GM19468 (cell line): ENCODE measurements around the gene PRPF38A.

Experiments
- ATAC-seq: cut with Tn5 transposase; IDR thresholded peaks from one replicate; pipeline ENCODE4 v1.9.1; 2021; ENCODE audit warnings: mild to moderate bottlenecking, moderate library complexity, moderate number of reproducible peaks; ENCODE audit not compliant: unreplicated experiment; ENCODE audit errors: extremely low read depth

Gene PRPF38A

DNA sequence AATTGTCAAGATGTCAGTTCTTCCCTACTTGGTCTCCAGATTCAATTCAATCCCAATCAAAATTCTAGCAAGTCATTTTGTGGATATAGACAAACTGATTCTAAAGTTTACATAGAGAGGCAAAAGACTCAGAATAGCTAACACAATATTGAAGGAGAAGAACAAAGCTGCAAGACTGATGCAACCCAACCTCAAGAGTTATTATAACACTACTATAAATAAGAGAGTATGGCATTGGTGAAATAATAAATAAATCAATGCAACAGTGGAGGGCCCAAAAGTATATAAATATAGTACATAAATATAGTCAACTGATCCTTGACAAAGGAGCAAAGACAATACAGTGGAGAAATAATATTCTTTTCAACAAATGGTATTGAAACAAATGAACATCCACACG lies 49.7 kb downstream of the PRPF38A start:
- no peak for ATAC-seq

DNA sequence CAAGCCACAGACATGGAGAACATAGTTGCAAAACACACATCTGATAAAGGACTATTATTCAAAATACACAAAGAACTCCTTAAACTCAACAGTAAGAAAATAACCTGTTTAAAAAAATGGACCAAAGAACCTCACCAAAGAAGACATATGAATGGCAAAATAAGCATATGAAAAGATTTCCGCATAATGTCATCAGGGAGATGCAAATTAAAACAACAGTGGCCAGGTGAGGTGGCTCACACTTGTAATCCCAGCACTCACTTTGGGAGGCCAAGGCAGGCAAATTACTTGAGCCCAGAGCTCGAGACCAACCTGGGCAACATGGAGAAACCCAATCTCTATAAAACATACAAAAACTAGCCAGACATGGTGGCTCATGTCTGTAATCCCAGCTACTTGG lies 50.4 kb downstream of the PRPF38A start:
- no peak for ATAC-seq

DNA sequence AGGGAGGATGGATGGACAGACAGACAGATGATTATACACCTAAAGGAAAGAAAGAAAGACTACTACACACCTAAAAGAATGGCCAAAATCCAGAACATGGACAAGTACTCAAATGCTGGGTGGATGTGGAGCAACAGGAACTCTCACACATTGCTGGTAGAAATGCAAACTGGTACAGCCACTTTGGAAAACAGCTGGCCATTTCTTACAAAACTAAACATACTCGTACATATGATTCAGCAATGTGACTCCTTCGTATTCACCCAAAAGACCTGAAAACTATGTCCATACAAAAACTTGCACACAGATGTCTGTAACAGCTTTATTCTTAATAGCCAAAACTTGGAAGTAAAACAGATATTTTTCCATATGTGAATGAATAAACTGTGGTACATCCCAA lies 51.3 kb downstream of the PRPF38A start:
- ATAC-seq, result no peak

DNA sequence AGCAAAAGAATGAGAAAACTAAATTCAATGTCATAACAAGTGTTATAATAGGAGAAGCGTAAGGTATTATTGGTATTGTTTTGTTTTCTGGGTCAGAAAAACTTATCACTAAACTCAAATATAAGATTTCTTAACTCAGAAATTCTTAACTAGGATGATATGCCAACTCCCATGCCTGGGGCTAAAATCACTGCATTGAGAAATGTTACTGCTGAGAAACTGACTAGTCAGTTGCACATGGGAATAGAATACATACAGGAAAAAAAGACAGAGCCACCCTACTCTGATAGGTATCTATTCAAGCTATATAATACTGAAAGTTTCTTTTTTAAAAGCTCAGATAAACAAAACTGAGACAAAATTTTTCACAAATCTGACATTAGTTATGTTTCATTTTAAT lies 56.3 kb downstream of the PRPF38A start:
- no peak for ATAC-seq

DNA sequence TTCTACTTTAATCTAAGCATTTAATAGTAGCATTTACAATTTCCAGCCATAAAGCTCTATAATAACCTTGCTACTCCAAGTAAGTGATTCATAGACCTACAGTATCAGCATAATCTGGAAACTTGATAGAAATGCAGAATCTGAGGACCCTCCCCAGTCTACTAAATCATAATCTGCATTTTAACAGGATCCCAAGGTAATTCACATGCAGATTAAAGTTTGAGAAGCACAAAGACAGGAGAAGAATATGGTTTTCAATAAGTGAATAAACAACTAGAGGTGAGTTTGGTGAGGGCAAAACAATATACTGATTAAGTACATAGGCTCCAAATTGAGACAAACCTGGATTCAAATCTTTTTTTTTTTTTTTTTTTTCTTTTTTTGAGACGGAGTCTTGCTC lies 57.4 kb downstream of the PRPF38A start:
- no peak for ATAC-seq

DNA sequence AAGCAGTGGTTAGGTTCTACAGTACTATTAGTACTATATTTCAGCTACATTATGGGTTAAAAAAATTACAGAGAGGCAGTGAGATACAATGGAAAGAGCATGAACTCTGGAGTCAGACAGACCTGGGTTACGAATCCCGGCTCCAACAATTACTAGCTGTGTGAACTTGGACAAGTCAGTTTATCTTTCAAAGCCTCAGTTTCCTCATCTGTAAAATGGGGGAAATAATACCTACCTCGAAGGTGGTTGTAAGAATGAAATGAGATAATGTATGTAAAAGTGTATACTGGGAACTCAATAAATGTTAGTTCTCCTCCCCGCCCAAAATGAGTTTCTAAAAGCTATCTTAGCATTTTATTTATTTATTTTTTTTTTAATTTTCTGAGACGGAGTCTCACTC lies 59.5 kb downstream of the PRPF38A start:
- ATAC-seq, result no peak

DNA sequence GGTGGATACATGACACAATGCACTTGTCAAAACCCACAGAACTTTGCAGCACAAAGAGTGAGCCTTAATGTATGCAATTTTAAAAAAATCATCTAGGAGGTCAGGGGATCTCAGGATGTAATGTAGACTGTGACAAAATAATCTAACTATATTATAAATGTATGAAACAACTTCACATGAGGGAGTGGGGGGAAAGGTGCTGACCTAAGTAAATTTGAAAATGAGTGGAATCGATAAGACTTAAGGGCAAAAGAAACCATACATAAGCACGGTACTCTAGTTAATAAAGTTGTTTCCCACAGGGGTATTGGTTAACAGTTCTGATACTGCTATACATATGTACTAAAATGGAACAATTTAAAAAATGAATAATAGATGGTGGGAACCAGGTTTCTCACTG lies 64.7 kb downstream of the PRPF38A start:
- no peak for ATAC-seq
